ENCODE results near the gene FKBP2. TPM values are rescaled to one million over a fixed set of nuclear protein-coding genes. Genes with fewer than 3 reads are reported as not detected.

Gene FKBP2
- total RNA-seq, 4 donors from 2014 or later, result 47.7 to 70.3 (median 56.4) TPM

GRCh38 chr11:64229090-64229743 is 11.7 kb upstream of the FKBP2 start:
- H3K4me3 ChIP-seq (ENCODE audit: low read depth, poor library complexity, severe bottlenecking), result no peak overlapping the region
- intact Hi-C loops (cut with DNase I; ENCODE audit: low total_unique reads), result no loop called here

GRCh38 chr11:64229744-64230170 is 11.1 kb upstream of the FKBP2 start:
- 29 to 39% methylated on average over 13 of the region's 13 CpGs for WGBS, 2 donors
- no peak for TF ChIP-seq CTCF (IDR thresholded peaks at IDR 0.05)
- TF ChIP-seq POLR2A (IDR thresholded peaks at IDR 0.05), result no peak

More at GRCh38 chr11:64229090-64229743, 11.7 kb upstream of the FKBP2 start:
- WGBS, 2 donors, result 73 to 90% methylated on average over 5 to 12 of the region's 12 CpGs
- DNase-seq (ENCODE audit: low spot score in 2 of 2), result no peak
- TF ChIP-seq POLR2A (IDR thresholded peaks at IDR 0.05) (no peak), CTCF (IDR thresholded peaks at IDR 0.05) (no peak)

GRCh38 chr11:64230171-64230984 is 10.5 kb upstream of the FKBP2 start, which contains the start of gene DNAJC4:
Gene DNAJC4 (plus strand): TSS chr11:64230548. CDS start chr11:64230855, 307 bp downstream.
- 0 to 2% methylated on average over 40 to 60 of the region's 62 CpGs for WGBS, 2 donors
- intact Hi-C loops (cut with DNase I; ENCODE audit: low total_unique reads), result no loop called here
- peak; percentile 91 to 98 for DNase-seq (ENCODE audit: low spot score in 2 of 2)
- TF ChIP-seq CTCF (IDR thresholded peaks at IDR 0.05) (no peak), POLR2A (IDR thresholded peaks at IDR 0.05) (no peak)
- H3K4me3 ChIP-seq (ENCODE audit: low read depth, poor library complexity, severe bottlenecking), result peak within 1 kb of the TSS; percentile 58

More at GRCh38 chr11:64229744-64230170, 11.1 kb upstream of the FKBP2 start:
- intact Hi-C loops (cut with DNase I; ENCODE audit: low total_unique reads), result no loop called here
- peak overlapping the region; percentile 58 for H3K4me3 ChIP-seq (ENCODE audit: low read depth, poor library complexity, severe bottlenecking)
- DNase-seq (ENCODE audit: low spot score in 2 of 2), result no peak

- 11 to 12% methylated on average over 8 of the region's 8 CpGs for WGBS, 2 donors
- TF ChIP-seq POLR2A (IDR thresholded peaks at IDR 0.05) (no peak), CTCF (IDR thresholded peaks at IDR 0.05) (no peak)
- H3K4me3 ChIP-seq (ENCODE audit: low read depth, poor library complexity, severe bottlenecking), result peak overlapping the region; percentile 58
- intact Hi-C loops (cut with DNase I; ENCODE audit: low total_unique reads), result no loop called here
- DNase-seq (ENCODE audit: low spot score in 2 of 2), result no peak
These were observed 9.9 kb upstream of the FKBP2 start for GRCh38 chr11:64230985-64231365.

GRCh38 chr11:64231546-64231945 is 9.3 kb upstream of the FKBP2 start:
- H3K4me3 ChIP-seq (ENCODE audit: low read depth, poor library complexity, severe bottlenecking), result no peak overlapping the region
- no peak for DNase-seq (ENCODE audit: low spot score in 2 of 2)
- intact Hi-C loops (cut with DNase I; ENCODE audit: low total_unique reads), result no loop called here
- TF ChIP-seq CTCF (IDR thresholded peaks at IDR 0.05) (no peak), POLR2A (IDR thresholded peaks at IDR 0.05) (no peak)
- WGBS, 2 donors, result 66 to 87% methylated on average over 7 of the region's 7 CpGs
